GM21526 (cell line): ENCODE measurements around the gene SYCP2.
"Not testable (repeated sequence)": the region's sequence is repeated elsewhere in the genome, so short reads cannot be mapped to it uniquely, and the experiment has no call there.

Source experiments
- ATAC-seq: cut with Tn5 transposase; IDR thresholded peaks from one replicate; pipeline ENCODE4 v1.9.1; 2021; ENCODE audit warnings: moderate library complexity; ENCODE audit not compliant: unreplicated experiment, low FRiP score

Gene SYCP2

DNA sequence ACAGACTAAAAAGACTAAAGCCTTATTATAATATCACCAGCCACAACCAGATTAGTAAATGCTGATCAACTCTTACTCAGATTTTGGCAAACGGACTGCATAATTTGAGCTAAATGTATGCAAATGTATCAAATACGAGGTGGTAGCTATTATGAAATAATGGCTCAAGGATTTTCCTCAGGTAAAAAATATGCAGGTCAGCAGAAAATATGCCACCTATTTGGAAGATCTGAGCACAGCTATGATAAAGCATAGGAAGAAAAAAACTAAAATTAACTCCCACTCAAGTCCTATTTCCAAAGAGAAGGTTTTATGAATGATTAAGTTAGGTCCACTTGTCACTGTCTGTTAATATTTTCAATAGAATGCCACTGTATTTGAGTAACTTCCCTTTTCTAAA lies 22.4 kb downstream of the SYCP2 start:
- no peak for ATAC-seq

DNA sequence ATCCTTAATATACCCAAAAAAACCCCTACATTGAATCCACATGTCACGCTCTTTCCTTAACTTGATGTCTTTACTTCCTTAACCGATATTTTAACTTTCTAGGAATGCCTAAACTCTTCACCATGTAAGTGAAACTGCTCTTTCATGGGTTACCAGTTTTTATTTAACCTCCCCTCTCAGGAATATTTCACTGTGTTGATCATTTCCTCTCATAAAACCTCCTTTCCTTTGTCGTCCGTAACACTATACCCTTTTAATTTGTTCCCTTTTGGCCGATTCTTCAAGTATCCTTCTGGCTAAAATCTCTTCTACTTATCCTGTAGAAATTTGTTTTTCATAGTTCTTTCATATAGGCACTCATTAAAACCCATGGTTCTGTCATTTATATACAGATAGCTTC lies 24.6 kb downstream of the SYCP2 start:
- ATAC-seq, result no peak

DNA sequence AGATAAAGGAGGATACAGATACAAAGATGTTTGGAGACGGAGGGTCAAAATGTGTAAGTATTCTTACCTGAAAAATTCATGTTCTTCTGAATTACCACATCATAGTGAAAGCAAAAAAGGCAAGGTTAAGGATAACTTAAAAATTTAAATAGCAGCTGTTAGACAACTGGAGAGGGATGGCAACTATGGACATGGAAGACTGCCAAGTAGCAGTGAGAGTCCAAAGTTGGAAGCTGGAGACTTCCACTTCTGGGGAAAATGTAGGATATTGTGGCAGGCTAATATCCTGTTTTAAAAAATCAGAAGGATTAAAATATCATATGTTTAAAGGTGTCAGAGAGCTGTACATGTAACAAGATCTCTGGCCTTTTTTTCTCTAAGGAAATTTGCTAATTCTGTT lies 29.8 kb downstream of the SYCP2 start:
- ATAC-seq, result no peak

DNA sequence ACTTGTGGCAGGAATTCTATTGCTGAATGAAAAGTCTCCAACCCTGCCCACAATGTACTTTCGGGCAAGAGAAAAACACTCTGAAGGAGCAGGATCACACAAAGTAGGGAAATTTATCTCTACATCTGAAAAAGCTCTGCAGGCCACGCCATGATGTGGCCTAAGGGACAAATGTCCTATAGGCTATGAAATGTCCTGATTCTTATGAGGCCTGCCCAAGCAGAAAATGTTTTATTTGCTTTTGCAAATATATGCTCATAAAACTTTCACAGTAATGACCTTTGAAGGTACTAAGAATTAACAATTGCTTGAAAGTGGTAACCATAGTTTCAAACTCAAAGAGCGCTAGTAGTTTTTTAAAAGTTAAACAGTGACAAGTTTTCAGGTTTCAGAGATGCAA lies 31.0 kb downstream of the SYCP2 start:
- ATAC-seq, result no peak

DNA sequence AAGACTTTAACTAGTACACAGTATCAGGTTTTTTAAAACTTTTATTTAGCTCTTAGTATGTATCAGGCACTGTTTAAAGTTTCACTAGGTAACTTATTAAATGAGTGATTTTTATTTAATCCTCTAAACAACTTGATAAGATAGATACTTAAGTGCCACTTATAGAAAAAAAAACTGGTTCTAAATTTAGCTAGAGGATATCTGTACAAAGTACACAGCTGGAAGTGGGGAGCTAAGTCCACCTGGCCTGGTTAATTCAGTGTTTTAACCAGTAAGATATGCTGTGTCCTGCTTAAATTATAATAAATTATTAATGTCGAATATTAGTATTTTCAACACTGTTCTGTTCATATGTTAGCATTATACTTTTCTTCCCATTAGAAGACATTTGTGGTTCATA lies 37.5 kb downstream of the SYCP2 start:
- no peak for ATAC-seq

DNA sequence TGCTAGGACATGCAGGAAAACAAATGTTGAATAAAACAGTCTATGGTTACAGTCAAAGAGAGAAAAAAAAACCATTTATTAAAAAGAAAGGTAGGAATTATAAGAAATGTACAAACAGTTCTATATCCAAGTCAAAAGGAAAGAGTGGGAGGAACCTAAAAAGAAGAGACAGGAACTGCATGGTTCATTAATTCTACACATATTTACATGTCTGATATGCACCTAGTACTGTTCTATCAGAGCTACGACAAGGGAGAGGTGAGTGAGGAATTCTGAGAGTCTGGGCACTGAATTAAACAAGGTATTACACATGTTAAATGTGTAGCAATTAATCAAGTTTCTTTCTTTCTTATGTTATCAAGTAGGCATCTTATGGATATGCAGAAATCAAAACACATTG lies 41.9 kb downstream of the SYCP2 start:
- ATAC-seq, result no peak

DNA sequence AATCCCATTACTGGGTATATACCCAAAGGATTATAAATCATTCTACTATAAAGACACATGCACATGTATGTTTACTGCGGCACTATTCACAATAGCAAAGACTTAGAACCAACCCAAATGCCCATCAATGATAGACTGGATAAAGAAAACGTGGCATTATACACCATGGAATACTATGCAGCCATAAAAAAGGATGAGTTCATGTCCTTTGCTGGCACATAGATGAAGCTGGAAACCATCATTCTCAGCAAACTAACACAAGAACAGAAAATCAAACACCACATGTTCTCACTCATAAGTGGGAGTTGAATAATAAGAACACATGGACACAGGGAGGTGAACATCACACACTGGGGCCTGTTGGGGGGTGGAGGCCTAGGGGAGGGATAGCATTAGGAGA lies 43.4 kb downstream of the SYCP2 start:
- not testable (repeated sequence) for ATAC-seq

DNA sequence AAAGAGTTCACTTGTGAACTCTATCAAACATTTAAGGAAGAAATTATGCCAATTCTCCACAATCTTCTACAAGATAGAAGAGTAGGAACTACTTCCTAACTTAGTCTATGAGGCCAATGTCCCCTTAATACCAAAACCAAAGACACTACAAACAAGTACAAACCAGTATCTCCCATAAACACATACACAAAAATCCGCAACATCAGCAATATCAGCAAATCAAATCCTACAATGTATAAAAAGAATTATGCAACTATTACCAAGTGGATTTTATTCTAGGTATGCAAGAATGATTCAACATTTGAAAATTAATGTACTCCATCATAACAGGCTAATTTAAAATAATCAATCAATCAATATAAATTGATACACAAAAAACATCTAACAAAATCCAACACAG lies 45.4 kb downstream of the SYCP2 start:
- no peak for ATAC-seq

DNA sequence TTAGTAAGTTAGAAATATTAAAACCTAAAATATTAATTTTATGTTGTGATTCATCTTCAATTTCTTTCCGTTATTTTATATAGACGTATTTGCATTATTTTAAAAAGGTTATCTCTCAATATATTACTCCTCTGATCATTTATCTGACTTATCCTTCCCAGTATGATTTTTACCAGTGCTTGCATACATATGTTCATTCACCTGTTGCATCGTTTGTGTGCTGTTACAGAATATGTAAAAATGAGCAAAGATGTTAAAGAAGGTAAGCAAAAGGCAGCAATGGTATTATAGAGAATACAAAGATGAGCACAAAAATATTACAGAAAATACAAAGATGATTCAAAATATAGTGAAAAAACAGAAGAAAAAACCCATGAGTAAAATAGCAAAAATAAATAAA lies 48.9 kb downstream of the SYCP2 start:
- no peak for ATAC-seq

DNA sequence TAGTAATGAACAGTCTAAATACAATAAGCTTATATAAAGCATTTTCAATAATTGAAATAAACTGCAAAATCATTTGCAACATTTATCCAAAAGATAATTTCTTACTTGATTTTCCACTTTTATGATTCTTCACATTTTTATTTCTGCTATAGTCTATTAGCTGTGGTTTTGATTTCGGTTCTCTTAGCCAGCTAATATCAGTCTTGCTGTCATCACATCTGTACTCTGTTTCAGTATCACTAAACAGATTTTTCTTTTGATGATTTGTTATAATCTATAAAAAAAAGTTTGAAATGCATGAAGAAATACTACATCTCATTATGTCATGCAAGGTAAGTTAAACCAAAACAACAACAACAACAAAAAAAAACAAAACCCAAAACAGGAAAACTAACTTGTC lies 53.2 kb downstream of the SYCP2 start:
- ATAC-seq, result no peak

DNA sequence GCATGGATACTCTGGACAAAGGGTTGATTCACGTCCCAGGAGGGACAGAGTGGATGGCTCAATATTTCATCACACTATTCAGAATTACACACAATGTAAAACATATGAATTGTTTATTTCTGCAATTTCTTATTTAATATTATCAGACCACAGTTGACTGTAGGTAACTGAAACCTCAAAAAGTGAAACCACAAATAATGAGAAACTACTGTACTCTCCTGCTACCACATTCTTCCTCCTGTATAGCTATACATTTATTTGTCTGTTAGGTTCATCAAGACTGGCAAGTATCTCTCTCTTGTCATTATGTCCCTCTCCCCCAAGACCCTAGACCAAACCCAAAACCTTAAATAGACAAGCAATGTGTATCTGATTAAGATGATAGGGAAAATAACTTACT lies 60.0 kb downstream of the SYCP2 start:
- no peak for ATAC-seq

DNA sequence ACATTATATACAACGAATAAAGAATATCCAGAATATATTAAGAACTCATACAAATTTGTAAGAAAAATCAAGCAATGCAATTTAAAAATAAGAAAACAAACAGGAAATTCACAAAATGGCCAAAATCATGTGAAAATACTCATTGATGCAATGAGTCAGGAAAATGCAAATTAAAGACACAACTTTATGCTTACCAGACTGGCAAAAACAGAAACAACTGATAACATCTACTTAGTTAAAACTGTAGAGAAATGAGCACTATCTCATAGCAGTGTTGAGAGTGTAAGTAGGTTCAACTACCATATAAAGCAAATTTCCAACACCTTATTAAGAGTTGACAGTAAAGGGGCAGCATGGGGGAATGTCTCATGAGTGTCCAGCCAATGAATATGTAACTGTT lies 62.3 kb downstream of the SYCP2 start:
- no peak for ATAC-seq

DNA sequence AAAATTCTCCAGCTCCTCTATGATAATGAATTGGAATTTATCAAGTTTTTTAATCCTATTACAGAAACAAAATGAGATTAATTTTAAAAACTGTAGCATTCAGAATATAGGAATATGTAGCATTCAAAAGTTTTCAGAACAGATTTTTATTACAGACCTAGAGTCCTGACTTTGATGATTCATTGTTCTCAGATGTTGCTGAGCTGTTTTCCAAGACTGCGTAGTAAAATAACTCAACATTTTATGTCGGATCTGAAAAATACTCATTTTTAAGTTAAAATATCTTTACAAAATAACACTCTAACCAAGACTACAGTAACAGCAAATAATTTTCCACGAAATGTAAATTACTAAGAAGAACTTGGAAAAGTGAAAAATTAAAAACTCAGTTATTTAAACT lies 67.1 kb downstream of the SYCP2 start:
- no peak for ATAC-seq

DNA sequence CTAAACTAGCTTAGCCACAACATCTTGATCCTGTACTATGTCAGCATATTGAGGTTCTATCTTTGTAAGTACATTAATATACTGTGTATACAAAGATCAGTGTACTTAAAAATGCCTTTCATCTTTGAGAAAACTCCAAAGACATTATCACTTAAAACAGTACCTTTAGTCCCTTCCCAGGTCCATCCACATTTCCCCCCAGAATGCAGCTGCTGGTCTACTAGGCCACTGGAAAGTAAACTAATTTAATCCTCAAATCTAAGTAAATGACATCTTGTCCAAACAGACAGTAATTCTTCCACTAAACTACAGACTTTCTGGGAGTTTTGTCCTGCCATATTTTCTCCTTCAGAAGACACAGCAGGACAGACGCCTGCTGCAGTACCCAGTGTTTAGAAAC lies 68.7 kb downstream of the SYCP2 start:
- no peak for ATAC-seq

DNA sequence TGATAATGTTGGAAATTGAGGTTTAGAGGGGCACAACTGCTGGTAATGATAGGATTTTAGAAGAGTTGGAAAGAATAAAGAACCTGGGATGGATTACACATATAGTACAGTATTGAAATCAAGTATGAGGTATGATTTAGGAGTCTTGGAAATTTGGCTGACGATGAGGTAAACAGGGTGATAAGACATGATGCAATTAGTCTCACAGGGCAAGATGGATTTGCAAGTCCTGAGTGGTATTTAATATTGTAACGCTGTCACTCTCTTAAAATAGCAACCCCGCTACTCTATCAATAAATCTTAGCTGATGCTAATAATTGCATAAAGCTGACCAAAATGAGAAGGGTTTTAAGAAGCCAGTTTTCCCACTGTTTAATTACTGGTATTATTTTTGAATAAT lies 70.4 kb downstream of the SYCP2 start:
- ATAC-seq, result no peak

DNA sequence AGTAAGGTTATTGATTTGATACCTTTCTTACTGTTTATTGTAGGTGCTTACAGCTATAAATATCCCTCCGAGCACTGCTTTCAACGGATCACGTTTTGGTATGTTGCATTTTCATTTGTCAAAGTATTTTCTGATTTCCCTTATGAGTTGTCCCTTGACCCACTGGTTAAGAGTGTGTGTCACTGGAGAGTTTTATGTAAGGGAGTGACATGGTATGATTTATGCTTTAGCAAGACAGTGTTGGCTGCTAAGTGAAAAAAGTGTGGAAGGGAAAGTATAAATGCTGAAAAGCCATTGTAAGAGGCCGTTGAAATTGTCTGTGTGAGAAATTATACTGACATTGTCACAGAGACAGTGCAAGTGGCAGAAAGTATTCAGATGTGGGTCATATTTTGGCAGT lies 72.0 kb downstream of the SYCP2 start:
- ATAC-seq, result no peak

DNA sequence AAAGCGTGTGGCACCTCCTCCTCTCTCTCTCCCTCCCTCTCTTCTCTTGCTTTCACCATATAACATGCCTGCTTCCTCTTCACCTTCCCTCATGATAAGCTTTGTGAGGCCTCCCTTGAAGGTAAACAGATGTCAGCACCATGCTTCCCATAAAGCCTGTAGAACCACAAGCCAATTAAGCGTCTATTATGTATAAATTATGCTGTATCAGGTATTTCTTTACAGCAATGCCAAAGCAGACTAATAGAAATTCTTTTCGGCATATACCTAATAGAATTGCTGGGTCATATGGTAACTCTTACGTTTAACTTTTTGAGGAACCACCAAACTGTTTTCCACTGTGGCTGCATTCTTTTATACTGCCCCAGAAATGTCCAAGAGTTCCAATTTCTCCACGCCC lies 75.0 kb downstream of the SYCP2 start:
- no peak for ATAC-seq

DNA sequence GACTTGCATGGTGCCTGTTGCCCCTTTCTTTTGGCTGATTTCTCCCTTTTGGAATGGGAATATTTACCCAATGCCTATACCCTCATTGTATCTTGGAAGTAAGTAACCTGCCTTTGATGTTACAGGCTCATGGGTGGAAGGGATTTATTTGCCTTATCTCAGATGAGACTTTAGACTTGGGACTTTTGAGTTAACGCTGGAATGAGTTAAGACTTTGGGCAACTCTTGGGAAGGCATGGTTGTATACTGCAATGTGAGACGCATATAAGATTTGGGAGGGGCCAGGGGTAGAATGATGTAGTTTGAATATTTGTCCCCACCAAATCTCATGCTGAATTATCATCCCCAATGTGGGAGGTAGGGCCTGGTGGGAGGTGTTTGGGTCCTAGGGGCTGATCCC lies 75.5 kb downstream of the SYCP2 start:
- ATAC-seq, result no peak

DNA sequence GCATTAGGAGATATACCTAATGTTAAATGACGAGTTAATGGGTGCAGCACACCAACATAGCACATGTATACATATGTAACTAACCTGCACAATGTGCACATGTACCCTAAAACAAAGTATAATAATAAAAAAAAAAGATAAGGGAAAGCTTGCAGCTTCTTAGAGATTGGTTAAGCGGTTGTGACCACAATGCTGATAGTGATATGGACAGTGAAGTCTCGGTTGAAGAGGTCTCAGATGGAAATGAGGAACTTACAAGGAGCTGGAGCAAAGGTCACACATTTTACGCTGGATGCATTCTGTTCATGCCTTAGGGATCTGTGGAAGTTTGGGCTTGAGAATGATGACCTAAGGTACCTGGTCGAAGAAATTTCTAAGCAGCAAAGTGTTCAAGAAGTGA lies 76.5 kb downstream of the SYCP2 start:
- ATAC-seq, result not testable (repeated sequence)

DNA sequence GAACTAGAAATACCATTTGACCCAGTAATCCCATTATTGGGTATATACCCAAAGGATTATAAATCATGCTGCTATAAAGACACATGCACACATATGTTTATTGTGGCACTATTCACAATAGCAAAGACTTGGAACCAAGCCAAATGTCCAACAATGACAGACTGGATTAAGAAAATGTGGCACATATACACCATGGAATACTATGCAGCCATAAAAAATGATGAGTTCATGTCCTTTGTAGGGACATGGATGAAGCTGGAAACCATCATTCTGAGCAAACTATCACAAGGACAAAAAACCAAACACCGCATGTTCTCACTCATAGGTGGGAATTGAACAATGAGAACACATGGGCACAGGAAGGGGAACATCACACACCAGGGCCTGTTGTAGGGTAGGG lies 76.9 kb downstream of the SYCP2 start:
- ATAC-seq, result not testable (repeated sequence)

DNA sequence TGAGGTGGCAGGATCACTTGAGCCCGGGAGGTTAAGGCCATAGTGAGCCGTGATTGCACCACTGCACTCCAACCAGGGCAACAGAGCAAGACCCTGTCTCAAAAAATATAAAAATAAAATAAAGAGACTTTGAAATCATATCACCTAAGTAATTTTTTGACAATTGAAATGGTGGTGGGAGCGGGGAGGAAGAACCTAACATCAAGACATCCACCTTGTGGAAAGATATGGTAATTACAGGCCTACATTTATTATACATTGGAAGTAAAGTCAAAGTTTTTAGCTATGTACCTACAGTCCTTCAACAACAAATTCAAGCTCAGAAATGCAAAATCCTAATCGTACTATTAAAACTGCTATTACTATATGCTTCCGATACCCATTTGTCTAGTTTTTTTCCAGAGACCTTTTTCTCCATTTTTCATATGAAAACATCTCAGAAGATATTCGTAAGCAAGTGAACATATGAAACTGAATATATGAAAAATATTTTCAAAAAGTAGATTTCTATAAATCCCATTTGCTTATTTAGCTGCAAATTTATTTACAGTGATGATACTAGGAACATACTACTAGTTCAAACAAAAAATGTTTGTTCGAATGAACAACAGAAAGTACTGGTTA lies 83.3 kb downstream of the SYCP2 start:
- ATAC-seq, result no peak

DNA sequence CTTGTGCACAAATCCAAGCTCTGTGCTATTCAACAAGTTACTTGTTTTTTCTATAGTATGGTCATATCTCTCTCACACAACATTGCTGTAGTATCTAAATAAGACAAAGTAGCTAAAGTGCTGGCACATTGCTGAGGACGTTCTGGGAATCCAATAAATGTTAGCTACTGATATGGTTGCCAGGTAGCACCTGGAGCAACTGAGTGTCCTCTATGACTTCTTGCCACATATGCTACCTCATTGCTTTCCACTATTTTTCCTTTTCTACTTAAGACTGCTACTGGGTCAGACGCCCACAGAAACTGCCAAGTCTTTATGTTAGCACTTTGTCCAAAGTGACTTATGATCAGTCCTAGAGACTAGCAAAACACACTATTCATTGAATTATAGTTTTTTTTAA lies 85.3 kb downstream of the SYCP2 start:
- no peak for ATAC-seq

DNA sequence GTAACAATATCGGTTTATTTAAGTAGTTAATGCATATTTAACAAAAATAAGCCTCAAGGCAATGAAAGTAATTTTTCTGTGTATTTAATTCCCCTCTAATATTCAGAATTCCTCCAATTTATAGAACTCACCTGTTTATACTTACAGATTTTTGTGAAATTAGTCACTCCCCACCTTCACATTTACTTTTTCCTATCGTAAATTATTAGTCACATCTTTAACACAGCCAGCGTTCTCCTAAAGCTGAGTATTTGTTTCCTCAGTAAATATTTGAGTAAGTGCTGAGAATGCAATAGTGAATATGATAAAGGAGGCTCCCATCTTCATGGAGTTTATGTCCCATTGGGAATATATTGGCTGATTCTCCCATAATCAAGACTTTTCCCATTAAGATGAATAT lies 88.0 kb downstream of the SYCP2 start:
- no peak for ATAC-seq
